ENCODE results near the gene AKR1E2.

GRCh38 chr10:4784667-4785333 is 41.2 kb upstream of the AKR1E2 start:
- TF ChIP-seq POLR2AphosphoS5 (IDR thresholded peaks at IDR 0.05) = no peak
- no peak for TF ChIP-seq CTCF (IDR thresholded peaks at IDR 0.05)
